Neural cell (in vitro differentiated cells): Measurements from ENCODE around the gene MCCC1. TPM values are rescaled to one million over a fixed set of nuclear protein-coding genes. Genes with fewer than 3 reads are reported as not detected.
A peak's percentile ranks its signal among the peaks of the same experiment; 100 is the strongest.

Source experiments
- H2AFZ ChIP-seq: fragments of 200-600, 300-800 bp; sonication (generic), shearing (Covaris generic); 2 replicates; pipeline ENCODE4 v1.6.0; 2014; ENCODE audit warnings: low read depth, mild to moderate bottlenecking, antibody characterized with exemption, low read length, moderate library complexity
- H3F3A ChIP-seq: fragments of 200-600 bp; shearing (Covaris generic); 2 replicates; pipeline ENCODE4 v1.6.1; 2016; ENCODE audit warnings: mild to moderate bottlenecking, moderate library complexity, mixed read lengths, antibody characterized with exemption, low read length; ENCODE audit not compliant: insufficient read depth, poor library complexity, severe bottlenecking
- H3K27ac ChIP-seq: fragments of 200-600, 300-800 bp; sonication (generic), shearing (Covaris generic); 2 replicates; pipeline ENCODE4 v1.5.1; 2014; ENCODE audit warnings: mild to moderate bottlenecking, low read length, moderate library complexity
- H3K27me3 ChIP-seq: fragments of 300-800, 200-600 bp; sonication (generic), shearing (Covaris generic); 2 replicates; pipeline ENCODE4 v1.6.0; 2014; ENCODE audit warnings: mild to moderate bottlenecking, low read depth, low read length, moderate library complexity; ENCODE audit not compliant: insufficient read depth
- H3K36me3 ChIP-seq: fragments of 300-800, 200-600 bp; sonication (generic), shearing (Covaris generic); 2 replicates; pipeline ENCODE4 v1.5.1; 2014; ENCODE audit warnings: mild to moderate bottlenecking, antibody characterized with exemption, low read length, moderate library complexity; ENCODE audit not compliant: insufficient read depth
- H3K4me2 ChIP-seq: fragments of 300-800, 200-600 bp; sonication (generic), shearing (Covaris generic); 2 replicates; pipeline ENCODE4 v1.6.0; 2014; ENCODE audit warnings: mild to moderate bottlenecking, low read length
- H3K4me3 ChIP-seq: fragments of 300-800, 200-600 bp; sonication (generic), shearing (Covaris generic); 2 replicates; pipeline ENCODE4 v1.5.1; 2014; ENCODE audit warnings: mild to moderate bottlenecking, low read length, moderate library complexity
- H3K79me2 ChIP-seq: fragments of 200-600 bp; shearing (Covaris generic); replicated peaks from 2 replicates; pipeline ENCODE4 v1.6.0; 2014; ENCODE audit warnings: mild to moderate bottlenecking, low read length, moderate library complexity; ENCODE audit not compliant: insufficient read depth
- H3K9ac ChIP-seq: fragments of 300-800, 200-600 bp; sonication (generic), shearing (Covaris generic); 2 replicates; pipeline ENCODE4 v1.6.1; 2016; ENCODE audit warnings: mild to moderate bottlenecking, low read length, mixed read lengths
- H3K9me2 ChIP-seq: fragments of 200-600 bp; shearing (Covaris generic); 2 replicates; pipeline ENCODE4 v1.6.1; 2016; ENCODE audit warnings: mild to moderate bottlenecking, low read length, mixed read lengths; ENCODE audit not compliant: insufficient read depth
- H3K9me3 ChIP-seq: fragments of 200-600, 300-800 bp; sonication (generic), shearing (Covaris generic); 2 replicates; pipeline ENCODE4 v1.6.1; 2016; ENCODE audit warnings: mild to moderate bottlenecking, mixed run types, low read length, moderate library complexity, mixed read lengths
- H4K20me1 ChIP-seq: fragments of 200-600 bp; shearing (Covaris generic); 2 replicates; pipeline ENCODE4 v1.6.1; 2016; ENCODE audit warnings: mild to moderate bottlenecking, mixed run types; ENCODE audit not compliant: insufficient read depth
- EP300 ChIP-seq: fragments of 450-650 bp; conservative IDR thresholded peaks from 2 replicates; pipeline ENCODE4 v1.6.1; 2014; ENCODE audit warnings: antibody characterized with exemption, mild to moderate bottlenecking, moderate library complexity; ENCODE audit not compliant: poor library complexity, severe bottlenecking
- EZH2 ChIP-seq: fragments of 200-600, 300-800 bp; shearing (Covaris generic), sonication (generic); IDR thresholded peaks from 2 replicates; pipeline ENCODE4 v1.6.1; 2014; ENCODE audit warnings: antibody characterized with exemption, low read length, borderline replicate concordance, mild to moderate bottlenecking; ENCODE audit not compliant: insufficient read depth, poor library complexity, severe bottlenecking
- MXI1 ChIP-seq: fragments of 450-650 bp; conservative IDR thresholded peaks from 2 replicates; pipeline ENCODE4 v1.6.1; 2014; ENCODE audit warnings: antibody characterized with exemption, mild to moderate bottlenecking; ENCODE audit not compliant: poor library complexity, severe bottlenecking
- POLR2AphosphoS5 ChIP-seq: IDR thresholded peaks from 2 replicates; pipeline ENCODE4 v1.6.1; 2012
- RAD21 ChIP-seq: fragments of 450-650 bp; conservative IDR thresholded peaks from 2 replicates; pipeline ENCODE4 v1.6.1; 2014; ENCODE audit warnings: antibody characterized with exemption, mild to moderate bottlenecking, moderate library complexity
- SMC3 ChIP-seq: fragments of 450-650 bp; conservative IDR thresholded peaks from 2 replicates; pipeline ENCODE4 v1.6.1; 2014; ENCODE audit warnings: antibody characterized with exemption, mild to moderate bottlenecking, moderate library complexity; ENCODE audit not compliant: poor library complexity
- TAF1 ChIP-seq: IDR thresholded peaks from 2 replicates; pipeline ENCODE4 v1.6.1; 2012; ENCODE audit warnings: low read depth
- polyA minus RNA-seq: library from RNA; depleted of rRNA, polyadenylated mRNA; stranded (reverse); fragments of >200 nt; gene quantifications from 2 replicates; pipeline ENCODE4 v1.2.3, GENCODE V29; 2014
- polyA plus RNA-seq: library from polyadenylated mRNA; depleted of rRNA; stranded (reverse); fragments of >200 nt; gene quantifications from 2 replicates; pipeline ENCODE4 v1.2.3, GENCODE V29; 2014
- TF ChIP-seq, protein P1 (sequence below): IDR thresholded peaks from 2 replicates; pipeline ENCODE4 v1.6.1; 2012; ENCODE audit warnings: borderline replicate concordance
- TF ChIP-seq, protein P2 (sequence below): fragments of 450-650 bp; IDR thresholded peaks from 2 replicates; pipeline ENCODE4 v1.5.1; 2014; ENCODE audit warnings: antibody characterized with exemption, mild to moderate bottlenecking, moderate library complexity; ENCODE audit not compliant: poor library complexity, severe bottlenecking

The MCCC1 gene
- polyA plus RNA-seq, result 29.6 and 32.9 TPM in 2 replicates
- 37.3 and 39.8 TPM in 2 replicates for polyA minus RNA-seq

DNA sequence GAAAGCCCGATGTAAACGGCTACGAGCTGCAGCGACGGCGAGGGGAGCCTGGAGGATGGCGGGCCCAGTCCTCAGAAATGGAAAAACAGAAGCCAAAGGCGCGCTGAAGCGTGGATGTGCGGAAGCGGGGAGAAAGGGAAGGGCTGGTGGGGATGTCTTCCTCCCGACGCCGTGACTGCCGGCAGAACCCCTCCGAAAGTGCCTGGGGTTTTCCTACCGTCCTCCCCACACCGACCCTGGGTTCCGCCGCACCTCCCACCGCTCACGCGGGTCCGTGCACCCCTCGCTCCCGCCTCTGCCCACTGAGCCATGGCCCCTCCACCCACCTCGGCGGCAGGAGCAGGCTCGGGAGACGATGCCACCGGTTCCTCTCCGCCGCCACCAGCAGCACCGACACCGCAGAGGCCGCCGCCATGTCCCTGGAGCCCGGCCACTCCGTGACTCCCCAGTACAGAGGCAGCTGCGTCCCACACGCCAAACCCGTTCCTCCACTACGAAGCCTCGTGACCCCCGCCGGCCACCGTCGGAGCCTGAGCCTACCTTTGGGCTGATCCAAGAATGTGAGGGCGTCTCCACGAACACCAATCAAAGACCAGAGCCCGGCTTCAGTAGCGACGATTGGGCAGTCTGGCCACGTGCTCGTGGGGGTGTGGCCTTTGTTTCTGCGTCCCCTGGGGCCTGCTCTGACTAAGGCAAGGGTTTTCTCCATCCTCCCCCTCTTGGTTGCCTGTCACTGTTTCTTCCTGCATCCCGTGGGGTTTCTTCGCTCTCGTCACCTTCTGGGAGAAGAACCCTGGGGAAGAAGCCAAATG lies at the start of gene MCCC1:
Gene MCCC1 (minus strand): TSS at position 471 of the 812 bp plus-strand sequence. CDS start 56 bp downstream, at position 415.
- Histone ChIP-seq H3F3A (peaks cover 3% of the 10 kb centered on the region), H3K4me2 (peak within 1 kb of the TSS; percentile 88), H3K27me3 (no peaks in the 10 kb centered on the region), H3K4me3 (peak within 1 kb of the TSS; percentile 74), H3K27ac (peak within 1 kb of the TSS; percentile 87), H3K9me2 (no peaks in the 10 kb centered on the region), H3K36me3 (no peaks in the 10 kb centered on the region), H3K9me3 (no peaks in the 10 kb centered on the region), H4K20me1 (no peaks in the 10 kb centered on the region), H2AFZ (peak within 1 kb of the TSS; percentile 59), H3K79me2 (peaks cover 12% of the 10 kb centered on the region), H3K9ac (peak within 1 kb of the TSS; percentile 80)
- TF ChIP-seq, protein P1, sequence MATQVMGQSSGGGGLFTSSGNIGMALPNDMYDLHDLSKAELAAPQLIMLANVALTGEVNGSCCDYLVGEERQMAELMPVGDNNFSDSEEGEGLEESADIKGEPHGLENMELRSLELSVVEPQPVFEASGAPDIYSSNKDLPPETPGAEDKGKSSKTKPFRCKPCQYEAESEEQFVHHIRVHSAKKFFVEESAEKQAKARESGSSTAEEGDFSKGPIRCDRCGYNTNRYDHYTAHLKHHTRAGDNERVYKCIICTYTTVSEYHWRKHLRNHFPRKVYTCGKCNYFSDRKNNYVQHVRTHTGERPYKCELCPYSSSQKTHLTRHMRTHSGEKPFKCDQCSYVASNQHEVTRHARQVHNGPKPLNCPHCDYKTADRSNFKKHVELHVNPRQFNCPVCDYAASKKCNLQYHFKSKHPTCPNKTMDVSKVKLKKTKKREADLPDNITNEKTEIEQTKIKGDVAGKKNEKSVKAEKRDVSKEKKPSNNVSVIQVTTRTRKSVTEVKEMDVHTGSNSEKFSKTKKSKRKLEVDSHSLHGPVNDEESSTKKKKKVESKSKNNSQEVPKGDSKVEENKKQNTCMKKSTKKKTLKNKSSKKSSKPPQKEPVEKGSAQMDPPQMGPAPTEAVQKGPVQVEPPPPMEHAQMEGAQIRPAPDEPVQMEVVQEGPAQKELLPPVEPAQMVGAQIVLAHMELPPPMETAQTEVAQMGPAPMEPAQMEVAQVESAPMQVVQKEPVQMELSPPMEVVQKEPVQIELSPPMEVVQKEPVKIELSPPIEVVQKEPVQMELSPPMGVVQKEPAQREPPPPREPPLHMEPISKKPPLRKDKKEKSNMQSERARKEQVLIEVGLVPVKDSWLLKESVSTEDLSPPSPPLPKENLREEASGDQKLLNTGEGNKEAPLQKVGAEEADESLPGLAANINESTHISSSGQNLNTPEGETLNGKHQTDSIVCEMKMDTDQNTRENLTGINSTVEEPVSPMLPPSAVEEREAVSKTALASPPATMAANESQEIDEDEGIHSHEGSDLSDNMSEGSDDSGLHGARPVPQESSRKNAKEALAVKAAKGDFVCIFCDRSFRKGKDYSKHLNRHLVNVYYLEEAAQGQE, result peak; percentile 62
- peak; percentile 94 for TF ChIP-seq POLR2AphosphoS5
- TF ChIP-seq, protein P2, sequence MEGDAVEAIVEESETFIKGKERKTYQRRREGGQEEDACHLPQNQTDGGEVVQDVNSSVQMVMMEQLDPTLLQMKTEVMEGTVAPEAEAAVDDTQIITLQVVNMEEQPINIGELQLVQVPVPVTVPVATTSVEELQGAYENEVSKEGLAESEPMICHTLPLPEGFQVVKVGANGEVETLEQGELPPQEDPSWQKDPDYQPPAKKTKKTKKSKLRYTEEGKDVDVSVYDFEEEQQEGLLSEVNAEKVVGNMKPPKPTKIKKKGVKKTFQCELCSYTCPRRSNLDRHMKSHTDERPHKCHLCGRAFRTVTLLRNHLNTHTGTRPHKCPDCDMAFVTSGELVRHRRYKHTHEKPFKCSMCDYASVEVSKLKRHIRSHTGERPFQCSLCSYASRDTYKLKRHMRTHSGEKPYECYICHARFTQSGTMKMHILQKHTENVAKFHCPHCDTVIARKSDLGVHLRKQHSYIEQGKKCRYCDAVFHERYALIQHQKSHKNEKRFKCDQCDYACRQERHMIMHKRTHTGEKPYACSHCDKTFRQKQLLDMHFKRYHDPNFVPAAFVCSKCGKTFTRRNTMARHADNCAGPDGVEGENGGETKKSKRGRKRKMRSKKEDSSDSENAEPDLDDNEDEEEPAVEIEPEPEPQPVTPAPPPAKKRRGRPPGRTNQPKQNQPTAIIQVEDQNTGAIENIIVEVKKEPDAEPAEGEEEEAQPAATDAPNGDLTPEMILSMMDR, result no peak
- TF ChIP-seq TAF1, result peak; percentile 65
- peak; percentile 95 for TF ChIP-seq MXI1
- TF ChIP-seq EP300, result peak; percentile 67
- TF ChIP-seq EZH2, result no peak
- no peak for TF ChIP-seq SMC3
- no peak for TF ChIP-seq RAD21

DNA sequence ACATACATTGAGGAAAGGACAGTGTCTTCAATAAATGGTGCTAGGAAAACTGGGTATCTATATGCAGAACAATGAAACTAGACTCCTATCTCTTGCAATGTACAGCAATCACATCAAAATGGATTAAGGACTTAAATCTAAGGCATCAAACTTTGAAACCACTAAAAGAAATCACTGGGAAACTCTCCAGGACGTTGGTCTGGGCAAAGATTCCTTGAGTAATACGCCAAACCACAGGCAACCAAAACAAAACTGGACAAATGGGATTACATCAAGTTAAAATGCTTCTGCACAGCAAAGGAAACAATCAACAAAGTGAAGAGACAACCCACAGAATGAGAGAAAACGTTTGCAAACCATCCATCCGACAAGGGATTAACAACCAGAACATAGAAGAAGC lies 48.8 kb upstream of the MCCC1 start:
- no peak overlapping the region for H3K4me3 ChIP-seq
- no peak overlapping the region for H3K27ac ChIP-seq
- H3K27me3 ChIP-seq, result no peaks in the 10 kb centered on the region
- no peaks in the 10 kb centered on the region for H4K20me1 ChIP-seq
- no peak overlapping the region for H3K4me2 ChIP-seq
- H3K36me3 ChIP-seq, result no peaks in the 10 kb centered on the region
- H3K9ac ChIP-seq, result no peak overlapping the region
- no peak overlapping the region for H2AFZ ChIP-seq
- H3K9me3 ChIP-seq, result no peaks in the 10 kb centered on the region
- no peak for TF ChIP-seq RAD21
- TF ChIP-seq, protein P1, result no peak
- TF ChIP-seq EZH2, result no peak
- no peak for TF ChIP-seq TAF1
- no peak for TF ChIP-seq MXI1
- no peak for TF ChIP-seq POLR2AphosphoS5
- no peak for TF ChIP-seq EP300
- TF ChIP-seq, protein P2, result no peak
- no peak for TF ChIP-seq SMC3
- no peaks in the 10 kb centered on the region for H3K9me2 ChIP-seq
- no peaks in the 10 kb centered on the region for H3F3A ChIP-seq
- no peaks in the 10 kb centered on the region for H3K79me2 ChIP-seq
